K562 (cell line): ENCODE data around the gene SH3BGRL2. TPM values are rescaled to one million over a fixed set of nuclear protein-coding genes. Genes with fewer than 3 reads are reported as not detected.
A peak's percentile ranks its signal among the peaks of the same experiment; 100 is the strongest.
"Not testable (repeated sequence)": the region's sequence is repeated elsewhere in the genome, so short reads cannot be mapped to it uniquely, and the experiment has no call there.

Experiments
- ATAC-seq: fragments of 200-7000 bp; cut with Tn5 transposase; 3 replicates; pipeline ENCODE4 v1.9.1; 2020; ENCODE audit warnings: moderate library complexity
- BruUV-seq: library from RNA; stranded (reverse); fragments of 400-500 nt; replicated peaks from 2 replicates; lab custom pipeline; 2021; lab: Mats Ljungman, UMichigan
- CTCF ChIA-PET: fragments of 300-600 bp; formaldehyde crosslinking; extraction: SDS; loops from one replicate; lab custom pipeline; 2021; ENCODE audit warnings: low intra/inter-chr PET ratio; lab: Yijun Ruan, JAX
- POLR2A ChIA-PET: fragments of 300-600, 350-650 bp; sonication (Branson Sonifier 250); formaldehyde crosslinking; extraction: SDS; loops from one replicate; lab custom pipeline; 2021; ENCODE audit warnings: antibody characterized with exemption, inconsistent platforms; lab: Yijun Ruan, JAX
- DNase-seq, 4 experiments: peaks; one replicate each; pipeline versions ENCODE4 v3.0.0 to v3.0.0-alpha.2; 2011 to 2018; ENCODE audit warnings: low spot score in 3 of 4, mixed read lengths in 3 of 4; ENCODE audit errors: extremely low read depth in 1 of 4
- FAIRE-seq: peaks from 2 replicates; lab custom pipeline; 2011; peaks lifted over from hg19 to GRCh38; lab: Jason Lieb, UNC
- H2AFZ ChIP-seq: 2 replicates; pipeline ENCODE4 v1.6.0; 2011; ENCODE audit warnings: low read depth, low read length, control low read depth, inconsistent platforms
- H3K27ac ChIP-seq: fragments of 200-600 bp; 3 replicates; pipeline ENCODE4 v1.8.0; 2011; ENCODE audit warnings: low read depth, mild to moderate bottlenecking, control low read depth, inconsistent platforms, low read length, moderate library complexity, mixed read lengths; ENCODE audit errors: extremely low read depth
- H3K27me3 ChIP-seq, 2 experiments: fragments of 300-600 bp in 1 of 2; 2 replicates in 1 of 2; 3 replicates in 1 of 2; pipeline versions ENCODE4 v1.6.0 to v1.8.0; 2011; ENCODE audit warnings: inconsistent platforms in 2 of 2, low read length in 2 of 2, mild to moderate bottlenecking in 1 of 2, mixed read lengths in 1 of 2, moderate library complexity in 1 of 2; ENCODE audit not compliant: control insufficient read depth in 2 of 2, insufficient read depth in 2 of 2
- H3K36me3 ChIP-seq: fragments of 300-600 bp; 3 replicates; pipeline ENCODE4 v1.8.0; 2011; ENCODE audit warnings: mild to moderate bottlenecking, low read length, inconsistent platforms; ENCODE audit not compliant: control insufficient read depth, insufficient read depth
- H3K4me1 ChIP-seq, 2 experiments: fragments of 200-600 bp in 1 of 2; replicated peaks in 1 of 2; 2 replicates in 1 of 2; 3 replicates in 1 of 2; pipeline versions ENCODE4 v1.5.1 to v1.8.0; 2011; ENCODE audit warnings: inconsistent platforms in 2 of 2, low read length in 2 of 2, mild to moderate bottlenecking in 1 of 2, mixed read lengths in 1 of 2, moderate library complexity in 1 of 2; ENCODE audit not compliant: control insufficient read depth in 2 of 2, insufficient read depth in 2 of 2
- H3K4me2 ChIP-seq: 2 replicates; pipeline ENCODE4 v1.6.1; 2011; ENCODE audit warnings: low read length, control low read depth, inconsistent platforms, mixed read lengths; ENCODE audit not compliant: insufficient read depth
- H3K4me3 ChIP-seq: fragments of 200-600 bp; sonication (generic), shearing (Covaris generic); 2 replicates; pipeline ENCODE4 v1.5.1; 2016; ENCODE audit warnings: control low read depth, inconsistent platforms
- H3K79me2 ChIP-seq: fragments of 200-600 bp; 3 replicates; pipeline ENCODE4 v1.8.0; 2011; ENCODE audit warnings: low read length, inconsistent platforms; ENCODE audit not compliant: control insufficient read depth, insufficient read depth
- H3K9ac ChIP-seq, 2 experiments: 2 replicates each; pipeline versions ENCODE4 v1.6.0 to v1.6.1; 2011; ENCODE audit warnings: low read depth in 2 of 2, low read length in 2 of 2, control low read depth in 1 of 2, inconsistent platforms in 1 of 2, mild to moderate bottlenecking in 1 of 2, mixed read lengths in 1 of 2; ENCODE audit not compliant: insufficient read depth in 1 of 2
- H3K9me1 ChIP-seq: one replicate; pipeline ENCODE4 v1.6.0; 2011; ENCODE audit warnings: inconsistent platforms, mild to moderate bottlenecking, low read length, moderate library complexity; ENCODE audit not compliant: control insufficient read depth, insufficient read depth
- H3K9me3 ChIP-seq: replicated peaks from 2 replicates; pipeline ENCODE4 v1.5.1; 2011; ENCODE audit warnings: low read depth, low read length, inconsistent platforms; ENCODE audit not compliant: control insufficient read depth, insufficient read depth
- H4K20me1 ChIP-seq: replicated peaks from 2 replicates; pipeline ENCODE4 v1.6.1; 2011; ENCODE audit warnings: low read length, inconsistent platforms, mixed read lengths; ENCODE audit not compliant: control insufficient read depth, insufficient read depth
- CREB1 ChIP-seq, 2 experiments: sonication (generic) in 1 of 2; formaldehyde crosslinking in 1 of 2; IDR thresholded peaks; 2 replicates each; pipeline versions ENCODE4 v1.6.1 to v1.8.0; 2012 to 2022; ENCODE audit warnings: inconsistent platforms in 1 of 2, mild to moderate bottlenecking in 1 of 2, missing genetic modification reagents in 1 of 2, moderate library complexity in 1 of 2
- CREM ChIP-seq: IDR thresholded peaks from 2 replicates; pipeline ENCODE4 v1.6.1; 2014; ENCODE audit warnings: antibody characterized with exemption, low read depth
- MCM2 ChIP-seq: fragments of 450-650 bp; IDR thresholded peaks from 2 replicates; pipeline ENCODE4 v1.6.1; 2017; ENCODE audit warnings: low read depth, mild to moderate bottlenecking
- MEIS2 ChIP-seq: fragments of 450-650 bp; IDR thresholded peaks from 2 replicates; pipeline ENCODE4 v1.6.1; 2014; ENCODE audit warnings: mild to moderate bottlenecking; ENCODE audit not compliant: partially characterized antibody
- RBM22 ChIP-seq: fragments of 200-400 bp; formaldehyde crosslinking; IDR thresholded peaks from 2 replicates; pipeline ENCODE4 v1.6.1; 2018; ENCODE audit warnings: low read length, low read depth; ENCODE audit not compliant: poor library complexity, severe bottlenecking
- ZNF41 ChIP-seq: fragments of 250-450 bp; sonication (Bioruptor Pico); conservative IDR thresholded peaks from 2 replicates; pipeline ENCODE4 v1.4.0; 2020; ENCODE audit warnings: mild to moderate bottlenecking
- WGBS: fragments of 100-300 bp; shearing (Covaris generic); methylation state at CpG from one replicate; pipeline ENCODE4 v1.1.6; 2016; ENCODE audit warnings: low coverage, mixed read lengths; ENCODE audit not compliant: insufficient coverage; ENCODE audit errors: missing lambda C conversion rate; 5-methylcytosine and 5-hydroxymethylcytosine counted together
- in situ Hi-C: fragments of 300-500 bp; cut with MboI; formaldehyde crosslinking; loops from 4 replicates; pipeline ENCODE4 v1.15.0; 2018; ENCODE audit warnings: inconsistent platforms, mixed read lengths
- intact Hi-C: fragments of 100-400 bp; cut with micrococcal nuclease; formaldehyde crosslinking; loops from 2 replicates; pipeline ENCODE4 v1.14.2; 2022
- polyA plus RNA-seq, 8 experiments: library from polyadenylated mRNA; depleted of rRNA in 4 of 8; stranded (reverse) in 5 of 8; unstranded in 3 of 8; fragments of >200 nt; fragmentation: Nextera tagmentation in 2 of 8; fragmentation: Illumina TruSeq in 1 of 8; extraction: Ambion mirVana in 2 of 8; extraction: Trizol in 1 of 8; gene quantifications; 2 replicates each; pipeline versions ENCODE4 v1.2.1 to v1.2.3, GENCODE V29; 2011 to 2014; ENCODE audit warnings: inconsistent platforms in 1 of 8, missing spikeins in 1 of 8
- total RNA-seq, 7 experiments: library from RNA; depleted of rRNA in 6 of 7; stranded (reverse); fragments of >200 nt in 6 of 7; fragmentation: Illumina TruSeq in 2 of 7; extraction: Trizol in 2 of 7; gene quantifications; 2 replicates each; pipeline versions ENCODE4 v1.2.1 to v1.2.3, GENCODE V29; 2011 to 2021; ENCODE audit warnings: low replicate concordance in 1 of 7
- TF ChIP-seq, protein P1 (sequence below), 2 experiments: fragments of 450-650 bp in 1 of 2; sonication (generic) in 1 of 2; formaldehyde crosslinking in 1 of 2; IDR thresholded peaks in 1 of 2; conservative IDR thresholded peaks in 1 of 2; 2 replicates each; pipeline versions ENCODE4 v1.6.1 to v1.8.1; 2016 to 2023; ENCODE audit warnings: mild to moderate bottlenecking in 2 of 2, moderate library complexity in 2 of 2, inconsistent platforms in 1 of 2, missing genetic modification reagents in 1 of 2
- TF ChIP-seq, protein P2 (sequence below), 2 experiments: IDR thresholded peaks in 1 of 2; conservative IDR thresholded peaks in 1 of 2; 2 replicates each; pipeline ENCODE4 v1.6.1; 2016; ENCODE audit warnings: low read depth in 2 of 2, mild to moderate bottlenecking in 1 of 2, missing compliant biosample characterization in 1 of 2, missing genetic modification characterization in 1 of 2, moderate library complexity in 1 of 2

SH3BGRL2 gene
- total and polyA plus RNA-seq, 9 of the 15 experiments (the other 6 are each of a cell fraction or from before 2014, with no cell fraction given), result 4.4 to 12.1 (median 7.3) TPM

DNA sequence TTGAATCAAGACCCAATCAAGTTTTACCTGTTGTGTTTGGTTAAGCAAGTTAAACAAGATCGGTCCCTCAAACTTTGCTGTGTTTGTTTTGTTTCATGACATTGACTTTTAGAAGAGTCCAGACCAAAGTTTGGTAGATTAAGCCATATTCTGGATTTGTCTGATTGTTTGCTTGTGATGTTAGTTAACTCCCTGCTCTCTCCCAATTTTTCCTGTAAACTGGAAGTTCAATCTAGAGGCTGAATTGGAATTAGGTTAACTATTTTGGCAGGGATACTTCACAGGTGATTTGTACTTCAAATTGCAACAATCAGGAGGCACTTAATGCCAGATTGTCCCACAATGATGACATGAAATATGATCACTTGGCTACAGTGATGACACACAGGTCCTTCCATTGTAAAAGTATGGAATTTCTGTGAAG, 13.6 kb upstream of the SH3BGRL2 start:
- Histone ChIP-seq H3K27ac (no peak overlapping the region), H2AFZ (peak overlapping the region; percentile 40; the same call in 1 of the 2 replicates), H4K20me1 (no peaks in the 10 kb centered on the region), H3K79me2 (no peaks in the 10 kb centered on the region), H3K36me3 (no peaks in the 10 kb centered on the region), H3K27me3 (no peaks in the 10 kb centered on the region), H3K4me2 (no peak overlapping the region), H3K4me3 (no peak overlapping the region), H3K9me1 (no peaks in the 10 kb centered on the region), H3K4me1 (peaks cover 0 to 29% of the 10 kb centered on the region in 2 experiments; a peak in 3 of 5 replicates), H3K9ac (no peak overlapping the region), H3K9me3 (no peaks in the 10 kb centered on the region)
- TF ChIP-seq CREB1 (IDR thresholded peaks at IDR 0.05), result peak; percentile 40; the same call in 1 of the 2 replicates
- TF ChIP-seq CREB1 (CRISPR knock-in tag; IDR thresholded peaks at IDR 0.05), result no peak
- TF ChIP-seq, protein P1, sequence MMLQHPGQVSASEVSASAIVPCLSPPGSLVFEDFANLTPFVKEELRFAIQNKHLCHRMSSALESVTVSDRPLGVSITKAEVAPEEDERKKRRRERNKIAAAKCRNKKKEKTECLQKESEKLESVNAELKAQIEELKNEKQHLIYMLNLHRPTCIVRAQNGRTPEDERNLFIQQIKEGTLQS (IDR thresholded peaks at IDR 0.05), result 0 out of 2 replicates have a peak, but pooled peaks have one; percentile 13
- TF ChIP-seq, protein P1 (CRISPR knock-in tag; conservative IDR thresholded peaks at IDR 0.05), result no peak
- no peak for TF ChIP-seq ZNF41
- TF ChIP-seq, protein P2, sequence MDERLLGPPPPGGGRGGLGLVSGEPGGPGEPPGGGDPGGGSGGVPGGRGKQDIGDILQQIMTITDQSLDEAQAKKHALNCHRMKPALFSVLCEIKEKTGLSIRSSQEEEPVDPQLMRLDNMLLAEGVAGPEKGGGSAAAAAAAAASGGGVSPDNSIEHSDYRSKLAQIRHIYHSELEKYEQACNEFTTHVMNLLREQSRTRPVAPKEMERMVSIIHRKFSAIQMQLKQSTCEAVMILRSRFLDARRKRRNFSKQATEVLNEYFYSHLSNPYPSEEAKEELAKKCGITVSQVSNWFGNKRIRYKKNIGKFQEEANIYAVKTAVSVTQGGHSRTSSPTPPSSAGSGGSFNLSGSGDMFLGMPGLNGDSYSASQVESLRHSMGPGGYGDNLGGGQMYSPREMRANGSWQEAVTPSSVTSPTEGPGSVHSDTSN (CRISPR knock-in tag; IDR thresholded peaks at IDR 0.05; ENCODE audit: low read depth), result no peak
- TF ChIP-seq, protein P2 (tag; conservative IDR thresholded peaks at IDR 0.05; ENCODE audit: low read depth), result peak; percentile 67
- no peak for TF ChIP-seq MCM2
- TF ChIP-seq CREM, result peak; percentile 58; the same call in 1 of the 2 replicates
- peak; percentile 51 for TF ChIP-seq MEIS2
- TF ChIP-seq RBM22, result no peak
- FAIRE-seq (no peak), DNase-seq (no peak), ATAC-seq (no peak)
- intact Hi-C loops, result no loop called here
- 0% methylated on average over 1 of the region's 1 CpG for WGBS
- no TSS peak for BruUV-seq
- ChIA-PET CTCF (no interaction called here), POLR2A (no interaction called here)
- in situ Hi-C loops, result no loop called here

DNA sequence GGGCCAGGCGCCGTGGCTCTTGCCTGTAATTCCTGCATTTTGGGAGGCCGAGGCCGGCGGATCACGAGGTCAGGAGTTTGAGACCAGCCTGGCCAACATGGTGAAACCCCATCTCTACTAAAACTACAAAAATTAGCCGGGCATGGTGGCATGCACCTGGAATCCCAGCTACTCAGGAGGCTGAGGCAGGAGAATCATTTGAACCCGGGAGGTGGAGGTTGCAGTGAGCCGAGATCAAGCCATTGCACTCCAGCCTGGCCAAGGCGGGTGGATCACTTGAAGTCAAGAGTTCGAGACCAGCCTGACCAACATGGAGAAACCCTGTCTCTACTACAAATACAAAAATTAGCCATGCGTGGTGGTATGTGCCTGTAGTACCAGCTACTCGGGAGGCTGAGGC, 12.7 kb upstream of the SH3BGRL2 start:
- H3K79me2 ChIP-seq, POLR2A ChIA-PET, BruUV-seq, H3K4me3 ChIP-seq, CTCF ChIA-PET, H3K27me3 ChIP-seq, in situ Hi-C loops, H3K36me3 ChIP-seq, H3K9me1 ChIP-seq, DNase-seq, H3K9me3 ChIP-seq, H3K27ac ChIP-seq, H4K20me1 ChIP-seq, H3K9ac ChIP-seq, FAIRE-seq, H3K4me2 ChIP-seq, ATAC-seq, intact Hi-C loops, H2AFZ ChIP-seq: not testable (repeated sequence)
- peaks cover 0 to 29% of the 10 kb centered on the region in 2 experiments; a peak in 3 of 5 replicates for H3K4me1 ChIP-seq
- 68% methylated on average over 11 of the region's 13 CpGs for WGBS
